GOT3 (cell line): ENCODE data around the gene LCE1A.

Source experiments
- DNase-seq: peaks from one replicate; lab custom pipeline; 2025; ENCODE audit warnings: mixed read lengths; lab: John Stamatoyannopoulos, UW

The LCE1A gene, protein sequence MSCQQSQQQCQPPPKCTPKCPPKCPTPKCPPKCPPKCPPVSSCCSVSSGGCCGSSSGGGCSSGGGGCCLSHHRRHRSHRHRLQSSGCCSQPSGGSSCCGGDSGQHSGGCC

DNA sequence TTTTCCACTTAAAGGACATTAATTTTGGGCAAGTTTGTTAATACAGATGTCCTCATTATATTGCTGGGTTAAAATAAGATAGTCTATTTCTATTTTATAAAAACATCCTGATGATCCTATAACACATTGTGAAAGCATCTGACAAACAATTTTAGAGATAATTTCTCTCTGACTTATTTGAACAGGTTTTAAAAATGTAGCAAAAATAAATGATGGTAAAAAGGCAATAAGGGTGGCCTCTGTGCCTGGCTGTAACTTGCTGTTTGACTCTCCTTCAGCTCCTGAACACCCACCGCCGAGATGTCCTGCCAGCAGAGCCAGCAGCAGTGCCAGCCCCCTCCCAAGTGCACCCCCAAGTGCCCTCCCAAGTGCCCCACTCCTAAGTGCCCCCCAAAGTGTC is at the start of gene LCE1A:
Gene LCE1A (plus strand): TSS at position 301 of the 400 bp plus-strand sequence. CDS start 0 bp downstream, at position 301.
- DNase-seq = no peak

DNA sequence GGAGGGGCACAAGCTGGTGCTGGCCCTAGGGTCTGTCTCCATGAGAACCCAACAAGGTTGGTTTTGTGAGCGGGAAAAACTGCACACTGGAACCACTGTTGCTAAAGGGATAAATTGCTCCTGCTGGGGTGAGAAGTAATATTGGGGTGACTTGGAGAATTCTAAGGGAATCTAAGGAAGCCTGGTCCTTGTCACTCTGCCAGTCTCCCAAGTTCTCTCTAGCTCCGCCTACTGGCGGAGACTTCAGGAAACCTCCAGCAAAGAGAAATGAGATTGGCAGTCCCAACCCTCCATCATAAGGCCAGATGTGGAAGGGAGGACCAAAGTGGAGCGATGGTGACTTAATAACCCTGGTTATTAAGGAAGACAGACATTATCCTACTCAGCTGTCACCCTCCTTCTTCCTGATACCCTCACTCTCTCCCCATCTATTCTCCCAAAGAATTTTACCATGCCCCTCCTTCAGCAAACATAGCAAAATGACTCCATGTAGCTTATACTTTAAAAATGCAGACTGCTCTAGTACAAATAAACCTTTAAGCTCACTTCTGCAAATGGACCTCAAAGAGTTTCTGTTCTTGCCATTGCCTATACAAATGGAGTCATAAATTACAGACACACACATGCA is 49.6 kb upstream of the LCE1A start:
- no peak for DNase-seq

DNA sequence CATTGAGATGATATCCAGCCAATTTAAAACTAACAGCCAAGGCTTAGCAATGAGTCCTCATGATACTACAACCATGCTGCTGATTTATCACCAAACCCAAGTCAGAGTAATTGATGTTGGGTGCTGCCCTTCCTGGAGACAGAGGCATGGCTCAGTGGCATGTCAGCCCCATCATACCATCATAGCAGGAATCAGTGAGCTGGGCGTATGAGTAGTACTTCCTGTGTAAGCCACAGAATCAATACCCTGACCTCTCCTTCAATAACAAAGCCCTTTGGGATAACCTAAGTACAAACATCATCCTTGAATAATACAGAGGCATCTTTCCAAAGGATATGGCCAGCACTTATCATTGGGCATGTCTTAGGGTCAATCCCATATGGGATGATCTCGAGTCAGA is 44.2 kb upstream of the LCE1A start:
- no peak for DNase-seq

DNA sequence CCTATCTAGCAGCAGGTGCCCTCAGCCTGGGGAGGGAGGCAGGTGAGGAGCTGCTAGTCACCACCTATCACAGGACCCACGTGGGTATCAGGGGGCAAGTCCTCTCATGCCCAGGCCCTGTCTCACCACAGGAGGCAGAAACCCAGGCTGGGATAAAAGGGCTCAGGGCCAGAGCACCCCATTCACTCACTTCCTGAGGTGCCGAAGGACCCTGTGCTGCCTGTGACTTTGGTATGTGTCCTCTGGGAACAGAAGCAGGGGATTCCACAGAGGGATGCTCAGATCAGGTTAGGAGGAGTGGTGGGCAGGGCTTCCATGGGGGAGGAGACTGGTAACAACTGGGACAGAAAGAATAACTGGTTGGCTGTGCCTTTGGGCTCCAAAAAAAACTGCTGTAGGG is 41.2 kb upstream of the LCE1A start, which contains the start of gene LCE1E:
Gene LCE1E (plus strand): TSS at position 181 of the 400 bp plus-strand sequence. CDS start 1,043 bp downstream, outside the sequence.
- DNase-seq = no peak

DNA sequence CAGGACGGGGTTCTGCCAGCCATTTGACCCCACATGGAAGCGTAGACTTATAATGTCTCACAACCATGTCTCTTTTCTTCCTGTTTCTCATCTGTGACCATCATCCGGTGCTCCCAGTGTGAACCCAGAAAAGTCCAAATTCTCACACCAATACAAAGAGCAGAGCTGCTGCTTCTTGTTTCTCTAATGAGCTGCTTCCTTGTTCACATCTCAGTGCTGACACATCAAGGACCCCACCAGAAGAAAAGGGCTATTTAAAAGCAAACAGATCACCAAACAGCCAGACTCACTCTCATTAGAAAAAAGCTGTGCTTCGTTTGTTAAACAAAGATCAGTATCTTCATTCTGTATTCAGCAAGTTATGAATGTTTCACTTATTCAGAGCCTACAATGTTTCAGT is 31.6 kb upstream of the LCE1A start:
- DNase-seq = no peak

DNA sequence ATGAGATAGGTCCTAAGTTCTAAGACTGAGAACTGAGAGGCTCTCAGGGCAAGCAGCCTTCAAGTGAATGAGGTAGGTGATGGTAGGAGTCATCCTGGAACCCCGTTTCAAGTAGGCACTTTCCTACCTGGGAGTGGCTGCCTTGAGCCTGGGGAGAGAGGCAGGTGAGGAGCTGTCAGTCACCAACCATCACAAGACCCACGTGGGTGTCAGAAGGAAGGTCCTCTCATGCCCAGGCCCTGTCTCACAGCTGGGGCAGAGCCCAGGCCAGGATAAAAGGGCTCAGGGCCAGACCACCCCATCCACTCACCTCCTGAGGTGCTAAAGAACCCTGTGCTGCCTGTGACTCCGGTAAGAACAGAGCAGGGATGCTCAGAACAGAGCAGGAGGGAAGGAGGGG is 30.9 kb upstream of the LCE1A start, which contains the start of gene LCE1D:
Gene LCE1D (plus strand): TSS at position 301 of the 400 bp plus-strand sequence. CDS start 1,074 bp downstream, outside the sequence.
- no peak for DNase-seq

DNA sequence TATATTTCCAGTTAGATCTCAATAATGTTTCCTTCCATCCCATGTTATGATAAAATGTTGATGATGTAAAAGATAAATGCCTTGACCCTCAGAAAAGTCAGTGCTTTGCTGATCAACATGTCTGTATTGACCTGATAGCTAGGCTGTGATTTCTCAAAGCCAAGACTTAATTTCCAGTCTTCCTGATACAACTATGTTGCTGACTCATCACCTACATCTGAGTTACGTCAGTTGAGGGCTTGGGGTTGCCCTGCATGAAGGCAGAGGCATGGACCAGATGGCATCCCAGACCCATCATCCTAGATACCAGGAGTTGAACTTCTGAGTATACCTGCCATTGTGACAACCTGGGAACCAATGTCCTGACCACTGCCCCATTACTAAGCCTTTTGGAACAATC is 25.9 kb upstream of the LCE1A start:
- no peak for DNase-seq

DNA sequence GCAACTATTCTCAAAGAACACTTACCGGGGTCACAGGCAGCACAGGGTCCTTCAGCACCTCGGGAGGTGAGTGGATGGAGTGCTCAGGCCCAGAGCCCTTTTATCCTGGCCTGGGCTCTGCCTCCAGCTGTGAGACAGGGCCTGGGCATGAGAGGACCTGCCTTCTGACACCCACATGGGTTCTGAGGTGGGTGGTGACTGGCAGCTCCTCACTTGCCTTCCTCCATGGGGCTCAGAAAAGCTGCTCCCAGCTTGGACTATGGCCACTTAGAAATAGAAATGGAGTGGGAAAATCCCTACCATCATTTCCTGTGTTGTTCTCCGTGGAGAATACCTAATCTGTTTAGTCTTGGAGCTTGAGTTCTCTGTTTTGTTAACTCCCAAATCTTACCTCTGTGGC is 20.7 kb upstream of the LCE1A start, which contains the start of gene LCE1C:
Gene LCE1C (minus strand): TSS at position 76 of the 400 bp plus-strand sequence. CDS start 1,173 bp downstream, outside the sequence.
- DNase-seq = no peak

DNA sequence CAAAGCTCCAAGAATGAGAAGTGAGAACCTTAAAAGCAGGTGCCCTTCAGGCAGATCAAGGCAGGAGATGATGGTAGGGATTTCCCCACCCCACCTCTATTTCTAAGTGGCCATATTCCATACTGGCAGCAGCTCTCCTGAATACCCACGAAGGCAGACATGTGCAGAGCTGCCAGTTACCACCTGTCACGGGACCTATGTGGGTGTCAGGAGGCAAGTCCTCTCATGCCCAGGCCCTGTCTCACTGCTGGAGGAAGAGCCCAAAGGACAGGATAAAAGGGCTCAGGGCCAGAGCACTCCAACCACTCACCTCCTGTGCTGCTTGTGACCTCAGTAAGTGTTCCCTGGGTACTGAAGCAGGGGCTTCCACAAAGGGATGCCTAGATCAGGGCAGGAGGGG is 16.2 kb upstream of the LCE1A start:
- no peak for DNase-seq

DNA sequence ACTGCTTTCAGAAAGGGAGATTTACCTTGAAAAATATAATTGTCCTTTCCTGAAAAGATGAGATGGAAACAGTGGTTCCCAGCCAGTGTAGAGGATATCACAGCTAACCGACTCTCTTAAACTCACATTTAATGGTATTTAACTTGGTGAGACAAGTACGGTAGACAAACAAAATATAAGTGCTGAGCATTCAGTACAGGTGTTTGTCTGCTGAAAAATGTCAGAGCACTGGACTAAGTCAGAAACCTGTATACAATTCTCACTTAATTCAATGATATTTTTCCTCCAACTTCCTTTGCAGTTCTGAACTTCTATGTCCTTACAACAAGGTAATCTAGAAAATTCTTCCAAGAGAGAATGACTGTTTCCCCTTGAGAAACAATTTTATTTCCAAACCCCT is 15.6 kb upstream of the LCE1A start, which contains the start of gene LCE1B:
Gene LCE1B (plus strand): TSS at position 301 of the 400 bp plus-strand sequence. CDS start 476 bp downstream, outside the sequence.
- DNase-seq = no peak

DNA sequence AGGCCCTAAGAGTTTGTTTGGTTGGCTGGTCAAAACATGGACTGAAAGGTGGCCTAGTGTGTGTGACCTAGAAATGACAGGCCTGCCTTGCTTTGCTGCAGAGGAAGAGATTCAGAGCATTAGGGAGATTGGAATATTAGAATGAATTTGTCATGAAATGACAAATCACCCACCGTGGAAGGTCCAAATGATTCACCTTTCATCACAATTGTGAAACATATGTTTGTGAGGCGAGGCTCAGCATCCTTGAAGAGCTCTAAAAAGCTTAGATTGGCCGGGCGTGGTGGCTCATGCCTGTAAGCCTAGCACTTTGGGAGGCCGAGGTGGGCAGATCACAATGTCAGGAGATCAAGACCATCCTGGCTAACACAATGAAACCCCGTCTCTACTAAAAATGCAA is 10.0 kb upstream of the LCE1A start:
- DNase-seq = no peak

DNA sequence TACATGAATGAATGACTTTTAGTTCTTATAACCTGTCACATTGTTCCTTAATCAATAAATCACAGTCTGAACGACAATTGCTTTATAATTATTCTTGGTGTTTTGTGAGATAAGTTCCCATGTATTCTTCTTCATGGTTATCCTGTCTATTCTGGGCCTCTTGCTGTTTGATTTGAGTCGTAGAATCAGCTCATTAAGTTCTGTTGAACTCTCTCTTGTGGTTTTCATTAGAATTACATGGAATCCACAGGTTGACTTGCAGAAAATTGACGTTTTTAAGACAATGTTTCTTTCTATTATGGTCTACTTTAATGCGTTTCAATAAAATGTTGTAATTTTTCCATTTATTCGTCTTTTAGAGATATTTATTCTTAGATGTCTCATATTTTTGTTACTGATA is 4.0 kb upstream of the LCE1A start:
- no peak for DNase-seq

DNA sequence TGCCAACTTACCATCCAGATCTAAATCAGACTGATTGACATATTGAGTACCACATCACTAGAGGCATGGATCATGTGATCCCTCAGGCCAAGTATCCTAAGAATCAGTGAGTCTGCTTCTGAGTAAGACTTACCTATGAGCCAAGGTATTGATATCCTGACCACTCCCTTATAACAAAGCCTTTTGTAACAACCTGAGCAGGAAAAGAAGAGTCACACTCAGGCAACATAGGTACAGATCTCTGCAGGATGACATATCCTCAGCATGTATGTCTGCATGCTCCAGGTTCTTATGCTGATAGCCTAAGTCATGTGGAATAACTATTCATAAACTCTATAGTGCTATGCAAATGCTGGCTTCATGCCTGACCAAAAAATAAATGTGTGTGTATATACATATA is 2.3 kb upstream of the LCE1A start:
- no peak for DNase-seq

DNA sequence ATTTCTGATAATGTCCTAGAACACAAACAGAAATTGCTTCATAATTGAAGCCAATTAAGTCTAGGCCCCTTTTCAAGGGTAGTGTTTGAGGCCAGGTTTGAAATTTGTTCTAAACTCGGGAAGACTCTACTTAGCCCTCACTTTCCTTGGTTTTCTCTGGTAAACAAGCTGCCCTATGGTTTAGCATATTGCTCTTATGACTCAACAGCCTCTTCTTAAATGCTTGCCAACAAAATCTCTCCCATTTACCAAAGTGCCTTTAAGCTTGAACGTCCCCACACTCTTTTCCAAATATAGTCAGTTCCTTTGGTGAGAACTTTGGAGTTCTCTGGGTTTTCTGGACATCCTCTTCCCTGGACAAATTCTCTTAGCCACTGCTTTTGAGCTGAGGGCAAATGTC is 9.6 kb downstream of the LCE1A start:
- DNase-seq = no peak

DNA sequence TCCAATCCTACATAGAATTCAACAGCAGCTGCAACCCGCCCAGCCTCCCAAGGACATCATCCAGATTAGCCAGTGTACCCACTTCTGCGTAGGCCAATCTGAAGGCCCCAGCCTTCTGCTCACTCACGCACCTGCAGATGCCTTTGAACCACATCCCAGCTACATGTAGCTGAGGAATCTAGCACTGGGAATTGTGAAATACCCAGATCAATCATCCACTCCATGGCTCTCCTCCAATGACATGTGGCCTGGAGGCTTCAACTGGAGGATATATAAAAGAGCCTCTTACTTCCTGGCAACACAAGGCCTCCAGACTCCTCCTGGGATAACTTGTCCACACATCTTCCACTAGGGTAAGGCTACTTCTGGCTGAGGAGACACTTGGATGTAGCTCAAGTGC is 15.3 kb downstream of the LCE1A start, which contains the start of gene LCE6A:
Gene LCE6A (plus strand): TSS at position 301 of the 400 bp plus-strand sequence. CDS start 665 bp downstream, outside the sequence.
- no peak for DNase-seq

DNA sequence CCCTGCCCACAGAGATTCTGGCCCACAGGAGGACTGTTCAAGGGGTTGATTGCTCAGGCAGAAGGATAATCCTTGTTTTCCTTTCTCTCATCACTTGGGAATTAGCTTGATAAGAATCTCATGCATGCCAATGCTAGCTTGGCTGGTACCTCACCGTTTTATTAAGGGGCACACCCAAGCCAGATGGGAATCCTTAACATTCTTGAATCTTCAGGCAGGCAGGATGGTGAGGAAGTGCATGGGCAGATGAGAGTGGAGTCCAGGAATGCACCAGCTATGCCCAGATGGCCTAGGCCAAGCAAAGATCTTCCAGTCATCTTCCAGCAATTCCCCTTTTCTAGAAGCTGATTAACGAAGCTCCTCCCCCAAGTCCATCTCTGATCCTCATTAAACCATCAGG is 28.4 kb downstream of the LCE1A start:
- no peak for DNase-seq

DNA sequence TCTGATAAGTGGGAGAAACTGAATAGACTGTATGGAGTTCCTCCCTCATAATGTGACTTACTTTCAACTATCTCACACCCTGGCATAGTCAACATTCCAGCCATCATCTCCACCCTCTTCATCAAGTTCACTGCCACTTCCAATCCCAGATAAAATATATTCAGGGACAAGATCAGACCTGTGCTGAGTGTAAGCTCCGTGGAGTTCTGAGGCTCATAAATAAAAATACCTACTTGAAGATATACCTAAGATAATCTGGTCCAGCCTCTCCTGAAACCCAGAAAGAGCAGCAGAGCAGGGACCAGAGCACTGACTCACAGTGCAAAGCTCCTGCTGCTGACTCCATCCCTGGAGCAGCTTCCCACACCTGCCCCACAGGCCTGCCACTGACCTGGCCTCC is 30.8 kb downstream of the LCE1A start:
- no peak for DNase-seq

DNA sequence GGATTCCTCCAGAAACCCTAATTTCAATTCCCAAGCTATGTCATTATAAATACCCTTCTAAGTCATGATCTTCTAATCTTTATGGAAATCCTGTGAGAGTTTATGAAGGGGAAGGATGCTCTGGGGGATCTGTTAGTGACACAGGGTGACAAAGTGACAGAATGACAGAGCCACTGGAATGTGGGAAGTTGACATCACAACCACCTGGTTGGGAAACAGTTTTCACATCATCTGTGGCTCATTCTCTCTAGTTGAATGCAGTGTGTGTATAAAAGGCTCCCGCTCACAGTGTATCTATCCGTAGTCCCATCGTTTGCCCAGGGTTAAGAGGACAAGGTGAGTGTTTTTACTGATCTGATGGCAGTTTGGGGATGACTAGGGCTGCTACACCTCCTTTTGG is 32.4 kb downstream of the LCE1A start, which contains the start of gene LCE7A:
Gene LCE7A (plus strand): TSS at position 301 of the 400 bp plus-strand sequence. CDS start 702 bp downstream, outside the sequence.
- no peak for DNase-seq

DNA sequence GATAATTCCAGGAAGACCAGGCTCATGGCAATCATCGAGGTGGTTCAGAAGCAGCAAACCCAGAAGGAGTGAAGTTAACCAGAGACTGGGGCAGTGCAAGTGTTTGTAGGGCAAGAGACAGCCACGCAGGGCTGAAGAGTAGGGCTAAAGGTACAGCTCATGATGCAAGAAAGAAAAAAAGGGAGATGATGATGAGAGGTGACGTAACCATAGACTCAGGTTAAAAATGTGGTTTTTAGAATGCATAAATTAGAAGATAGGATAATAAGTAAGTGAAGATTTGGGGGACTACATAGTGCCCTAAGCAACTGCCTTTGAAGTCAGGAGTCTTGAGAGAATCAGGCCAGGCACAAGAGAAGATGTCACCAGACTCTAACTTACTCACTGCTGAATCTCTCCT is 32.9 kb downstream of the LCE1A start:
- DNase-seq = no peak

DNA sequence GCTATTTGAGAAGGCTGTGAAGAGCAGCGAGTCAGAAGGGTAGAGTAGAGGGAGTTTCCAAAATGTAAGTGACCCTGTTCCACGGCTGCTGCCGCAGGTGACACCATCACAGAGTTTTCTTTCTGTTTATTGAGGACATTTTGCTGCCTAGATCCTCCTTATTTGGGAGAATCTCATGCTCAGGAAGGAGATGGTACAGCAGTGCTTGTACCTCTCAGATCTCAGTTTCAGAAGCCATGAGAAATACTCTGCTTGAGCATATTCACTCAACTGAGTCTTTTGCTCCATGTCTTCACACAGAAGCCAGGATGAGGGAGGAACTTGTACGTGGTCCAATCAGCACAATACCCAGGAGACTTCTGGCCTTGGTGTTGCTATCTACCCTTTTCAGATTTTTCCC is 34.1 kb downstream of the LCE1A start:
- no peak for DNase-seq

DNA sequence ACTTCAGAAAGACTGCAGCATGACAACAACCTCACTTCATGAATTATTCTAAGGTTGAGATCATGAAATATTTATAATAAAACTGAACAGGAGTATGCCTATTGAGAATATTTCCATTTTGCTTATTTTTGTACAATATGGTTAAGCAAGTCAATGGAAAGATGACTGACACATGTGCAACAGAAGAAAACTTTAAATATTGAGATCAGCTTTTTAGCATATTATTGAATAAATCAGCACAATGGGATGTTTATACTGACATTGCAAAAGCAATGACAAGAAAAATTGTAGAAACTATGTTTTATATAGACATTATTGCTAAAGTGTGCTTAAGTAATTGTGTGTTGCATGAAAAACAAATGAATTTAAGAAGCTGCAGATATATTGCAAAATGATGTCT is 37.2 kb downstream of the LCE1A start:
- DNase-seq = no peak

DNA sequence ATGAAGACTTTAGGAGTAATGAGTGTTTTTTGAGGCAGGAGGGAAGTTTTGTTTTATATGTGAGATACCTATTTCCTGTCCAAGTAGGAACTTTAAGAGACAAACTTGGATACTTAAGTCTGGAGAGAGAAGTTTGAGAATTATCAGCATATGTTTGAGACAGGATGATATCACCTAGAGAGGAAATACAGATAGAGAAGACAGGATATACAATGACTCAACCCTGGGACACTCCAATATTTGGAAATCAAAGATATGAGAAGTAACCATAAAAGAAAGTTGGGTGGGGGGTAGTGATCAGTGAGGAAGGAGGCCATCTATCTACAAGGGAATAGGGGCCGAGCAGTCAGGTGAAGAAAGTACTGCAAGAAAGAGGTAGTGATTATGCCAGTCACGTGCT is 39.0 kb downstream of the LCE1A start:
- DNase-seq = no peak

DNA sequence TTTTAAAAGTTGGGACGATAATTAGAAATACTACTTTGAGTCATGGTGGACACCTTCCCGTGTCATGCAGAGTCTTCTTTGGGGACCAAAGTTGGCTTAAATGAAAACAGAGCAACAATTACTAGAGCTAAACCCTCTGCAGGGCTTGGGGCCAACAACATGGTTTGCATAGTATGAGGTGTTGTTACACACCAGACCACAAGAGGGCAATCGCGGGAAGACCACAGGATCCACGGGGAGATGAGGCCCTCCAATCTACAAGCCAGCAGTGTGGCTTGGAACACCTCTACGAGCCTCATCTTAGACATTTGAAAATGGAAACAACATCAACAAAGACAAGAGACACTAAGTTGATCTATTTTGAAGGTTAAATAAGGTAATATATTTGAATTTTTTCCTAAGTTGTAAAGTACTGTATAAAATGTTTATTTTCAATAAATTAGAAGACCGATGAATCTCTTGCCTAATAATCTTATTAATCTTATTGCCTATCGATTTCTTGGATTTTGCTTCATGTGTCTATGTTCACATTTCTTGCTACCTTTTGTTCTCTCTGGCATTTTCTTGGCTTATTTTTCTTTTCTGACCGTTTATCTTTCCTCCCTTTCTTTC is 42.6 kb downstream of the LCE1A start:
- peak; percentile 12 for DNase-seq
